ENCODE data around the gene CSNK1A1L. TPM values are rescaled to one million over a fixed set of nuclear protein-coding genes. Genes with fewer than 3 reads are reported as not detected.
A peak's percentile ranks its signal among the peaks of the same experiment; 100 is the strongest.

CSNK1A1L gene
- total RNA-seq, 1 donor from 2014 or later, result not detected

GRCh38 chr13:37085606-37086005 lies 19.9 kb downstream of the CSNK1A1L start:
- DNase-seq (ENCODE audit: low spot score, unreplicated experiment), result no peak
- Mint-ChIP-seq H3K27ac (no peak overlapping the region), H3K27me3 (no peaks in the 10 kb centered on the region), H3K36me3 (ENCODE audit: insufficient read depth) (no peaks in the 10 kb centered on the region), H3K4me1 (ENCODE audit: low read depth) (peaks cover 5% of the 10 kb centered on the region), H3K4me3 (ENCODE audit: low read depth) (no peak overlapping the region), H3K9me3 (ENCODE audit: low read depth) (no peaks in the 10 kb centered on the region)
- TF ChIP-seq CTCF (IDR thresholded peaks at IDR 0.05; ENCODE audit: unreplicated experiment), result no peak

- no peak overlapping the region for H3K4me3 Mint-ChIP-seq (ENCODE audit: low read depth)
These were observed 28.6 kb downstream of the CSNK1A1L start for GRCh38 chr13:37076818-37077217.

GRCh38 chr13:37075164-37075563 lies 30.3 kb downstream of the CSNK1A1L start:
- Mint-ChIP-seq H3K4me3 (ENCODE audit: low read depth) (no peak overlapping the region), H3K27me3 (no peaks in the 10 kb centered on the region), H3K27ac (no peak overlapping the region), H3K9me3 (ENCODE audit: low read depth) (no peaks in the 10 kb centered on the region), H3K4me1 (ENCODE audit: low read depth) (peaks cover 3% of the 10 kb centered on the region), H3K36me3 (ENCODE audit: insufficient read depth) (no peaks in the 10 kb centered on the region)
- no peak for DNase-seq (ENCODE audit: low spot score, unreplicated experiment)
- TF ChIP-seq CTCF (IDR thresholded peaks at IDR 0.05; ENCODE audit: unreplicated experiment), result no peak

More at GRCh38 chr13:37076818-37077217, 28.6 kb downstream of the CSNK1A1L start:
- H3K27me3 Mint-ChIP-seq, result no peaks in the 10 kb centered on the region
- H3K27ac Mint-ChIP-seq, result no peak overlapping the region
- H3K36me3 Mint-ChIP-seq (ENCODE audit: insufficient read depth), result no peaks in the 10 kb centered on the region
- H3K9me3 Mint-ChIP-seq (ENCODE audit: low read depth), result no peaks in the 10 kb centered on the region
- no peak for DNase-seq (ENCODE audit: low spot score, unreplicated experiment)
- H3K4me1 Mint-ChIP-seq (ENCODE audit: low read depth), result peaks cover 2% of the 10 kb centered on the region
- TF ChIP-seq CTCF (IDR thresholded peaks at IDR 0.05; ENCODE audit: unreplicated experiment), result no peak

GRCh38 chr13:37074703-37075102 lies 30.8 kb downstream of the CSNK1A1L start:
- H3K9me3 Mint-ChIP-seq (ENCODE audit: low read depth), result no peaks in the 10 kb centered on the region
- no peak for DNase-seq (ENCODE audit: low spot score, unreplicated experiment)
- H3K27ac Mint-ChIP-seq, result no peak overlapping the region

GRCh38 chr13:37072024-37072423 lies 33.4 kb downstream of the CSNK1A1L start:
- H3K4me3 Mint-ChIP-seq (ENCODE audit: low read depth), result no peak overlapping the region
- H3K27me3 Mint-ChIP-seq, result no peaks in the 10 kb centered on the region
- H3K36me3 Mint-ChIP-seq (ENCODE audit: insufficient read depth), result no peaks in the 10 kb centered on the region
- no peak overlapping the region for H3K27ac Mint-ChIP-seq
- H3K4me1 Mint-ChIP-seq (ENCODE audit: low read depth), result peaks cover 3% of the 10 kb centered on the region
- TF ChIP-seq CTCF (IDR thresholded peaks at IDR 0.05; ENCODE audit: unreplicated experiment), result no peak
- no peak for DNase-seq (ENCODE audit: low spot score, unreplicated experiment)
- H3K9me3 Mint-ChIP-seq (ENCODE audit: low read depth), result no peaks in the 10 kb centered on the region

More at GRCh38 chr13:37074703-37075102, 30.8 kb downstream of the CSNK1A1L start:
- peak; percentile 48 for TF ChIP-seq CTCF (IDR thresholded peaks at IDR 0.05; ENCODE audit: unreplicated experiment)
- Mint-ChIP-seq H3K4me3 (ENCODE audit: low read depth) (no peak overlapping the region), H3K4me1 (ENCODE audit: low read depth) (peaks cover 3% of the 10 kb centered on the region), H3K36me3 (ENCODE audit: insufficient read depth) (no peaks in the 10 kb centered on the region), H3K27me3 (no peaks in the 10 kb centered on the region)
